OCI-LY3 (cell line): ENCODE results near the gene PACS2.

Experiments
- H2AFZ ChIP-seq: fragments of 200-600, 300-600 bp; shearing (Covaris generic); 2 replicates; pipeline ENCODE4 v1.6.0; 2014; ENCODE audit warnings: antibody characterized with exemption, low read depth, low read length
- H3K27ac ChIP-seq: fragments of 200-600, 300-600 bp; sonication (generic); 2 replicates; pipeline ENCODE4 v1.5.1; 2014; ENCODE audit warnings: mild to moderate bottlenecking, low read length, moderate library complexity, mixed read lengths
- H3K27me3 ChIP-seq: fragments of 200-600, 300-600 bp; sonication (generic); 2 replicates; pipeline ENCODE4 v1.6.1; 2014; ENCODE audit warnings: low read depth, low read length, mixed read lengths
- H3K36me3 ChIP-seq: fragments of 200-600, 300-600 bp; sonication (generic); replicated peaks from 2 replicates; pipeline ENCODE3; 2014; ENCODE audit warnings: low read depth, low read length, mixed read lengths
- H3K4me1 ChIP-seq: fragments of 300-600, 200-600 bp; sonication (generic); 2 replicates; pipeline ENCODE4 v1.6.1; 2014; ENCODE audit warnings: low read length, mixed read lengths
- H3K4me2 ChIP-seq: fragments of 200-600, 300-600 bp; sonication (generic); 2 replicates; pipeline ENCODE4 v1.6.1; 2014; ENCODE audit warnings: low read length, mixed read lengths
- H3K4me3 ChIP-seq: fragments of 300-600, 200-600 bp; sonication (generic); 2 replicates; pipeline ENCODE4 v1.5.1; 2014; ENCODE audit warnings: antibody characterized with exemption, mild to moderate bottlenecking, low read length, moderate library complexity
- H3K79me2 ChIP-seq: fragments of 300-600, 200-600 bp; shearing (Covaris generic); 2 replicates; pipeline ENCODE4 v1.6.1; 2014; ENCODE audit warnings: mild to moderate bottlenecking, low read length, mixed read lengths
- H3K9ac ChIP-seq: fragments of 300-600, 200-600 bp; shearing (Covaris generic); 2 replicates; pipeline ENCODE4 v1.6.0; 2014; ENCODE audit warnings: mild to moderate bottlenecking, low read length, moderate library complexity
- H3K9me3 ChIP-seq: fragments of 200-600, 300-600 bp; shearing (Covaris generic); 2 replicates; pipeline ENCODE4 v1.6.1; 2014; ENCODE audit warnings: low read length, mixed read lengths; ENCODE audit not compliant: insufficient read depth
- H4K20me1 ChIP-seq: fragments of 200-600, 300-600 bp; sonication (generic); 2 replicates; pipeline ENCODE4 v1.6.1; 2016; ENCODE audit warnings: low read length, mixed read lengths; ENCODE audit not compliant: insufficient read depth
- CTCF ChIP-seq: fragments of 200-600, 300-600 bp; sonication (generic); IDR thresholded peaks from 2 replicates; pipeline ENCODE4 v1.5.1; 2014; ENCODE audit warnings: antibody characterized with exemption, low read length, low read depth
- EZH2phosphoT487 ChIP-seq: fragments of 200-600 bp; shearing (Covaris generic); IDR thresholded peaks from 2 replicates; pipeline ENCODE4 v1.6.1; 2018; ENCODE audit warnings: antibody characterized with exemption, mixed run types, low read depth

The PACS2 gene

GRCh38 chr14:105368426-105368825 is 53.9 kb downstream of the PACS2 start:
- no peaks in the 10 kb centered on the region for H3K36me3 ChIP-seq
- no peak overlapping the region for H3K4me2 ChIP-seq
- H3K4me1 ChIP-seq, result no peaks in the 10 kb centered on the region
- H3K27me3 ChIP-seq, result no peaks in the 10 kb centered on the region
- no peaks in the 10 kb centered on the region for H3K79me2 ChIP-seq
- no peaks in the 10 kb centered on the region for H4K20me1 ChIP-seq
- TF ChIP-seq EZH2phosphoT487, result no peak
- H3K4me3 ChIP-seq, result no peak overlapping the region
- no peak overlapping the region for H3K9ac ChIP-seq
- H2AFZ ChIP-seq, result no peak overlapping the region
- no peak overlapping the region for H3K27ac ChIP-seq
- H3K9me3 ChIP-seq, result no peaks in the 10 kb centered on the region

GRCh38 chr14:105368910-105369652 is 54.5 kb downstream of the PACS2 start:
- H3K27me3 ChIP-seq, result no peaks in the 10 kb centered on the region
- H3K36me3 ChIP-seq, result no peaks in the 10 kb centered on the region
- H3K4me3 ChIP-seq, result no peak overlapping the region
- no peak overlapping the region for H2AFZ ChIP-seq
- H3K79me2 ChIP-seq, result no peaks in the 10 kb centered on the region
- no peak overlapping the region for H3K9ac ChIP-seq
- no peaks in the 10 kb centered on the region for H4K20me1 ChIP-seq
- H3K9me3 ChIP-seq, result no peaks in the 10 kb centered on the region
- no peak overlapping the region for H3K4me2 ChIP-seq
- TF ChIP-seq EZH2phosphoT487, result no peak
- TF ChIP-seq CTCF, result no peak
- no peak overlapping the region for H3K27ac ChIP-seq
- no peaks in the 10 kb centered on the region for H3K4me1 ChIP-seq

DNA sequence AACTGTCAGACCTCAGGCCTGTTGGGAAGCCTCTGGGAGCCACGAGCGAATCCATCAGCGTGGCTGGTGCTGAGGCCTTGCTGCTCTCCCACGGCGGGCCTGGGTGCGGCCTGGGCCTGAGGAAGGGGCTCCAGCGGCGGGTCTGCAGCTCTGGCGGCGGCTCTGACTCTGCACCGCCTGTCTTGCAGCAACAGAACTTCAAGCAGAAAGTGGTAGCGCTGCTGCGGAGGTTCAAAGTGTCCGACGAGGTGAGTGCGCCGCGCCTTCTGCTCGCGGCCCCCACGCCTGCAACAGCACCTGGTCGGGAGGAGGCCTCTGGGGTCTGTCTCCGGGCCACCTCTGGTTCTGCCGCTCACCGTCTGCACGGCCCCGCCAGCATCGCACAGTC is 55.1 kb downstream of the PACS2 start:
- Histone ChIP-seq H3K4me1 (no peaks in the 10 kb centered on the region), H3K79me2 (no peaks in the 10 kb centered on the region), H3K4me2 (no peak overlapping the region), H3K4me3 (no peak overlapping the region), H4K20me1 (no peaks in the 10 kb centered on the region), H3K36me3 (no peaks in the 10 kb centered on the region), H3K27me3 (no peaks in the 10 kb centered on the region), H2AFZ (no peak overlapping the region), H3K27ac (no peak overlapping the region), H3K9ac (no peak overlapping the region), H3K9me3 (no peaks in the 10 kb centered on the region)
- TF ChIP-seq EZH2phosphoT487 (no peak), CTCF (no peak)

DNA sequence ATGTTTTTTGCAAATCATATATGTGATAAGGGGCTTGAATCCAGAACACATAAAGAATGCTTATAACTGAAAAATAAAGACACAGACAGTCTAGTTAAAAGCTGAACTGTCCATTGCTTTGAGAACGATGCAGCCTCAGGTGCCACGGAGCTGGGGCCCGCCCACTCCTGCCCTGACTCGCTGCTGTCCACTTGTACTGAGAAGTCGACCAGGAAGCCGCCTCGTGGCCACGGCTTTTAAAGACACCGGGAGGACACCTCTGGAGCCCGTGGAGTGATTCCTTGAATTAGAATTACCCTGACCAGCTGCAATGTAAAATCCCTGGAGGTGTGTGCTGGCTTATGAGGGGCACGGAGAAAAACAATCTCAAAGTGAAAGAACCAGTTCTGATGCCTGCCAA is 59.8 kb downstream of the PACS2 start:
- Histone ChIP-seq H3K4me1 (peaks cover 5% of the 10 kb centered on the region; the same call in 1 of the 2 replicates), H3K27me3 (no peaks in the 10 kb centered on the region)

More for the DNA sequence above, 59.8 kb downstream of the PACS2 start:
- Histone ChIP-seq H4K20me1 (no peaks in the 10 kb centered on the region), H3K36me3 (no peaks in the 10 kb centered on the region), H3K9me3 (no peaks in the 10 kb centered on the region), H2AFZ (no peak overlapping the region), H3K27ac (no peak overlapping the region), H3K9ac (no peak overlapping the region), H3K4me3 (no peak overlapping the region), H3K4me2 (no peak overlapping the region), H3K79me2 (no peaks in the 10 kb centered on the region)
- no peak for TF ChIP-seq EZH2phosphoT487
- TF ChIP-seq CTCF, result no peak
